Measurements from ENCODE around the gene MAMSTR.
A peak's percentile ranks its signal among the peaks of the same experiment; 100 is the strongest.
"Not testable (repeated sequence)": the region's sequence is repeated elsewhere in the genome, so short reads cannot be mapped to it uniquely, and the experiment has no call there.

The MAMSTR gene

DNA sequence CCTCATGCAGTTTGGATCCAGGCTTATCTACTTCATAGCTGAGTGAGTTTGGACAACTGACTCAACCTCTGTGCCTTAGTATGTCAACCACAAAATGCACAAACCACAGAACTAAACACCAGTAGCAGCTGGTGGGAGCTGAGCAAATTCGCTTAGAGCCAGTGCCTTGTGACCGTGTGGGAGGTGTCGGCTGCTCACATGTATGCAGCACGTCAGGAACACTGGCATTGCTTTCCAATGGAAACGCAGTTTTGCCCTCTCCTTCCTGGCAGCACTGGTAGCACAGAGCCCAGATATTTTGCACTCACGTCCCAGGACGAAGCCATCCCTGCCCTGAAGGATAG is 38.4 kb downstream of the MAMSTR start:
- TF ChIP-seq, protein P1, sequence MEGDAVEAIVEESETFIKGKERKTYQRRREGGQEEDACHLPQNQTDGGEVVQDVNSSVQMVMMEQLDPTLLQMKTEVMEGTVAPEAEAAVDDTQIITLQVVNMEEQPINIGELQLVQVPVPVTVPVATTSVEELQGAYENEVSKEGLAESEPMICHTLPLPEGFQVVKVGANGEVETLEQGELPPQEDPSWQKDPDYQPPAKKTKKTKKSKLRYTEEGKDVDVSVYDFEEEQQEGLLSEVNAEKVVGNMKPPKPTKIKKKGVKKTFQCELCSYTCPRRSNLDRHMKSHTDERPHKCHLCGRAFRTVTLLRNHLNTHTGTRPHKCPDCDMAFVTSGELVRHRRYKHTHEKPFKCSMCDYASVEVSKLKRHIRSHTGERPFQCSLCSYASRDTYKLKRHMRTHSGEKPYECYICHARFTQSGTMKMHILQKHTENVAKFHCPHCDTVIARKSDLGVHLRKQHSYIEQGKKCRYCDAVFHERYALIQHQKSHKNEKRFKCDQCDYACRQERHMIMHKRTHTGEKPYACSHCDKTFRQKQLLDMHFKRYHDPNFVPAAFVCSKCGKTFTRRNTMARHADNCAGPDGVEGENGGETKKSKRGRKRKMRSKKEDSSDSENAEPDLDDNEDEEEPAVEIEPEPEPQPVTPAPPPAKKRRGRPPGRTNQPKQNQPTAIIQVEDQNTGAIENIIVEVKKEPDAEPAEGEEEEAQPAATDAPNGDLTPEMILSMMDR (IDR thresholded peaks at IDR 0.05; ENCODE audit: low read length, missing control alignments), result no peak

DNA sequence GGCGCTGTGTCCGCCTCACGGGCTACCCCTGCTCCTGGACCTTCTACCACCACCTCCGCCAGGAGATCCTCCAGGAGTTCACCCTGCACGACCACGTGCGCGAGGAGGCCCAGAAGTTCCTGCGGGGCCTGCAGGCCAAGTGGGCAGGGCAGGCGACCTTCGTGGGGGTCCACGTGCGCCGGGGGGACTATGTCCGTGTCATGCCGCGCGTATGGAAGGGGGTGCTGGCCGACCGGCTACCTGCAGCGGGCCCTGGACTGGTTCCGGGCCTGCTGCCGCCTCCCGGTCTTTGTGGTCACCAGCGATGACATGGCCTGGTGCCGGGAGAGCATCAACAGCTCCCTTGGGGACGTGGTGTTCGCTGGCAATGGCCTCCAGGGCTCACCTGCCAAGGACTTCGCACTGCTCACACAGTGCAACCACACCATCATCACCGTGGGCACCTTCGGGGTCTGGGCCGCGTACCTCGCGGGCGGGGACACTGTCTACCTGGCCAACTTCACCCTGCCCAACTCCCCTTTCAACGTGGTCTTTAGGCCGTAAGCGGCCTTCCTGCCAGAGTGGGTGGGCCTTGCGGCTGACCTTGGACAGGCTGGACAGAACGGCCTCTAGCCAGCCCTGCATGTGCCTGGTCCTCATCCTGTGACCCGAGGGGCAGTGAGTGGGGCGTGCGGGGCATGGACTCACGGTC is 38.9 kb downstream of the MAMSTR start:
- TF ChIP-seq, protein P1 (IDR thresholded peaks at IDR 0.05; ENCODE audit: low read length, missing control alignments), result no peak
- no peak overlapping the region for H3K4me3 ChIP-seq (replicated peaks; ENCODE audit: low read depth, low read length)
- no peak for DNase-seq (ENCODE audit: low read depth)

More for the DNA sequence above, 38.4 kb downstream of the MAMSTR start:
- no peak overlapping the region for H3K4me3 ChIP-seq (replicated peaks; ENCODE audit: low read depth, low read length)
- DNase-seq (ENCODE audit: low read depth), result peak; percentile 76

DNA sequence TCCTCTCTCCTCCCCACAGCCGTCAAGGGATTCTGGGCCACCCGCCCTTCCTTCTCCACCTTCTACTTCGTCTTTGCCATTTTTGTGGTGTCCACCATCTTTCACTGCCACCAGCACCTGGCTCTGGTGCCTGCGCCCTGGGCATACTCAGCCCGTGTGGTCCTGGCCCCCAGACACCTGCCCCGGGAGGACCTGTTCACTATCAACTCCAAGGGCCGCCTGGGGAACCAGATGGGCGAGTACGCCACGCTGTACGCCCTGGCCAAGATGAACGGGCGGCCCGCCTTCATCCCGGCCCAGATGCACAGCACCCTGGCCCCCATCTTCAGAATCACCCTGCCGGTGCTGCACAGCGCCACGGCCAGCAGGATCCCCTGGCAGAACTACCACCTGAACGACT is 39.5 kb downstream of the MAMSTR start:
- DNase-seq (ENCODE audit: low read depth); H3K4me3 ChIP-seq (replicated peaks; ENCODE audit: low read depth, low read length): not testable (repeated sequence)

DNA sequence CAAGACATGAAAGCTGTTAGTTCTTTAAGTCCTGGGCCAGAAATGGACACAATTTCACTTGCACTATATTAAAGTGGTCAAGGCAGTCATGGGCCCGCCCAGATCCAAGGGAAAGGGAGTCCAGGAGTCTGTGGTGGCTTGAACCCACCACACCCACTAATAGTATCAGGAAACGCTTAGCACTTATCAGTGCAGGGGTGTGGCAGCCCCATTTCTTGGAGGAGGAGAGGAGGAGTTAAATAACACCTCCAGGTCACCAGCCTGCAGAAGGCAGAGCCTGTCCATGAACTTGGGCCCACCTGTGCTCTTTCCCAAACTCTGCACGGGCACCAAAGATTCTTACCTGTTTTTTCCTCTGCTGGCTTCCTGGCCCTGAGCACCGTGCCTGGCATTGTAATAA is 41.3 kb downstream of the MAMSTR start:
- no peak for DNase-seq (ENCODE audit: low read depth)
- no peak overlapping the region for H3K4me3 ChIP-seq (replicated peaks; ENCODE audit: low read depth, low read length)
- TF ChIP-seq, protein P1 (IDR thresholded peaks at IDR 0.05; ENCODE audit: low read length, missing control alignments), result no peak

DNA sequence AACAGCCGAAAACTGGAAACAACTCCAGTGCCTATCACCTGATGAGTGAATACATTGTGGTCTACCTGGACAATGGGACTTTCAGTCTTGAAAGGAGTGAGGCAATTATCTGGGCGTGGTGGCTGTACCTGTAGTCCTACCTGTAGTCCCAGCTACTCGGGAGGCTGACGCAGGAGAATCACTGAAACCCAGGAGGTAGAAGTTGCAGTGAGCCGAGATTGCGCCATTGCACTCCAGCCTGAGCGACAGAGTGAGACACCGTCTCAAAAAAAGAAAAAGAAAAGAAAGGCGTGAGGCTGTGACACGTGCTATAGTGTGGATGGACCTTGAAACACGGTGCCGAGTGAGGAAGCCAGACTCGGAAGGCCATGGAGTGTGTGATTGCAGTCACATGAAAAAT is 42.6 kb downstream of the MAMSTR start:
- TF ChIP-seq, protein P1 (IDR thresholded peaks at IDR 0.05; ENCODE audit: low read length, missing control alignments), result no peak
- no peak overlapping the region for H3K4me3 ChIP-seq (replicated peaks; ENCODE audit: low read depth, low read length)
- DNase-seq (ENCODE audit: low read depth), result no peak

DNA sequence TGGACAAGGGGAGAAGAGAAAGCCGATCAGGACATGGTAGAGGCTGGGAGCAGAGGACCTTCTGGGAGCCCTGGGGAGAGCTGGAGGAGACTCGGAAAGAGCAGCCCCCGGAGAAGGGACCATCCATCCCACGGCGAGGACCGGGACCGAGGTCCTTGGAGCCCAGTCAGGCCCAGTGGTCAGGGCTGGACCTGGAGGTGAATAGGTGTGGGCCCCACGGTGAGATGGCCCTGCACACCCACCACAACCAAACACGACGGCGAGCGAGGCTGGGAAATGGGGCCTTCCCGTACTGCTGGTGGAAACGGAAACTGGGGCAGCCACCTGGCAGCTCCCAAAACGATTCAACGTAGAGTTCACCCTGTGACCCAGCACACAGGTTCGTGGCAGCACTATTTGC is 43.0 kb downstream of the MAMSTR start:
- H3K4me3 ChIP-seq (replicated peaks; ENCODE audit: low read depth, low read length), result no peak overlapping the region
- DNase-seq (ENCODE audit: low read depth), result no peak
- TF ChIP-seq, protein P1 (IDR thresholded peaks at IDR 0.05; ENCODE audit: low read length, missing control alignments), result no peak

DNA sequence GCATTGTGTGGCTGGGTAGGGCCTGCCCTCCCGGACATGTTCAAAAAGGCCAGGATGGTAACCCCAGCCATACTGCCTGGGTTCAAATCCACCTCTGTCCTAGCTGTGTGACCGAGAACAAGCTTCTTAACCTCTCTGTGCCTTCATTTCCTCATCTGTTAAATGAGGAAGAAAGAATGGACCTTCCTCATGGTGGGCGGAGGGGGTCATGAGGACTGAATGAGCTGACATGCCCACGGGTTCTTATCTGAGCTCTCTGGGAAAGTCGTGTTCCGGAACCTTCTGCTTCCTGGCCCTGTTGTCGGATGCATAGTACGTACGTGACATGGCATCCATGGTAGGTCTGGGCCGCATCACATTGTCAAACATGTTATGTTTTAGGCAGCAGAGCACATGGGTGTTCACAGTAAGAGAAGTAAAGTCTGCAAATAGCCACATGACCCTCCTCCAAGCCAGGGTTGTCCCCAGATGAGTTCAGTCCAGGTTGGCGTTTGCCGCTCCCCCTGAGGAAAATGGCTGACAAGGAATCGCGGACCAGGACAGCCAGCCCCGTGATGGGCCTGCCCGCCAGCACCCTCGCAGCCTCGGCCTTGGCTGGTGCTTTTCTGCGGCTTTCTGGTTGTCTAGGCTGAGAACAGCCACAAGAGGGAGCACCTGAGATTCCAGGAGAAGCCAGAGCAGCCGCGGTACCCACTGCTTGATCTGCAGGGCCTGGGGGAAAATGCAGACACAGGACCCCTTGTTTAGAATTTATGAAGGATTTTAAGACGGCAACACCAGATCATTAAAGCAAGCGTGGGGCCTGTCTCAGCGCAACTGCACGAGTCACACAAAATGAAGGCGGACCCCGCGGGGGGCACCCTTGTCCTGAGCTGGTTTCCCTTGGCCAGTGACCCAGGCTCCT is 44.4 kb downstream of the MAMSTR start:
- DNase-seq (ENCODE audit: low read depth), result peak; percentile 87
- H3K4me3 ChIP-seq (replicated peaks; ENCODE audit: low read depth, low read length), result no peak overlapping the region
- TF ChIP-seq, protein P1 (IDR thresholded peaks at IDR 0.05; ENCODE audit: low read length, missing control alignments), result peak; percentile 87

Data from fibroblast of pulmonary artery (primary cell).